Mesodermal cell (in vitro differentiated cells): ENCODE results near the gene CNGB1.

Experiments
- H3K27ac ChIP-seq: 2 replicates; pipeline ENCODE4 v1.7.0; 2013; ENCODE audit warnings: mild to moderate bottlenecking, low read depth, low read length, moderate library complexity; ENCODE audit not compliant: severe bottlenecking
- H3K36me3 ChIP-seq: 2 replicates; pipeline ENCODE4 v1.7.1; 2013; ENCODE audit warnings: mild to moderate bottlenecking, low read length, moderate library complexity; ENCODE audit not compliant: control insufficient read depth, insufficient read depth
- H3K4me1 ChIP-seq: one replicate; pipeline ENCODE4 v1.7.1; 2013; ENCODE audit warnings: mild to moderate bottlenecking, low read length; ENCODE audit not compliant: insufficient read depth, control insufficient read depth, poor library complexity, severe bottlenecking
- H3K4me3 ChIP-seq: 2 replicates; pipeline ENCODE4 v1.7.0; 2013; ENCODE audit warnings: low read length, control low read depth, mild to moderate bottlenecking; ENCODE audit not compliant: insufficient read depth, poor library complexity, severe bottlenecking; ENCODE audit errors: extremely low read depth
- H3K9me3 ChIP-seq: 2 replicates; pipeline ENCODE4 v1.7.1; 2013; ENCODE audit warnings: mild to moderate bottlenecking, low read length, moderate library complexity; ENCODE audit not compliant: control insufficient read depth
- WGBS, 2 experiments: methylation state at CpG; one replicate each; pipeline ENCODE4 v1.1.5; 2013; ENCODE audit warnings: missing lambda C conversion rate in 2 of 2; ENCODE audit not compliant: insufficient coverage in 2 of 2; 5-methylcytosine and 5-hydroxymethylcytosine counted together

Gene CNGB1

GRCh38 chr16:57972306-57972705 lies 1.4 kb upstream of the CNGB1 start:
- H3K9me3 ChIP-seq = no peaks in the 10 kb centered on the region
- H3K4me1 ChIP-seq = no peaks in the 10 kb centered on the region
- H3K27ac ChIP-seq = no peak overlapping the region
- H3K4me3 ChIP-seq = no peak overlapping the region
- 89 to 91% methylated on average over 4 of the region's 4 CpGs for WGBS, 2 experiments
- H3K36me3 ChIP-seq = no peaks in the 10 kb centered on the region

- no peak overlapping the region for H3K4me3 ChIP-seq
- H3K9me3 ChIP-seq = no peaks in the 10 kb centered on the region
- WGBS, 2 experiments = 86 to 95% methylated on average over 1 of the region's 1 CpG
- H3K4me1 ChIP-seq = no peaks in the 10 kb centered on the region
- no peak overlapping the region for H3K27ac ChIP-seq
- H3K36me3 ChIP-seq = no peaks in the 10 kb centered on the region
Observed at GRCh38 chr16:57971848-57972247, 920 bp upstream of the CNGB1 start.

GRCh38 chr16:57970319-57970718 lies 609 bp downstream of the CNGB1 start:
- Histone ChIP-seq H3K27ac (no peak overlapping the region), H3K36me3 (no peaks in the 10 kb centered on the region), H3K4me3 (no peak overlapping the region), H3K9me3 (no peaks in the 10 kb centered on the region), H3K4me1 (no peaks in the 10 kb centered on the region)
- WGBS, 2 experiments = 80 to 81% methylated on average over 11 to 12 of the region's 13 CpGs

GRCh38 chr16:57969451-57970123 lies 1.3 kb downstream of the CNGB1 start:
- Histone ChIP-seq H3K4me3 (no peak overlapping the region), H3K36me3 (no peaks in the 10 kb centered on the region), H3K27ac (no peak overlapping the region), H3K4me1 (no peaks in the 10 kb centered on the region), H3K9me3 (no peaks in the 10 kb centered on the region)
- WGBS, 2 experiments = 92 to 97% methylated on average over 6 to 7 of the region's 10 CpGs

- no peak overlapping the region for H3K4me3 ChIP-seq
Observed at GRCh38 chr16:57967916-57968315, 3.0 kb downstream of the CNGB1 start.

GRCh38 chr16:57966986-57967385 lies 3.9 kb downstream of the CNGB1 start:
- Histone ChIP-seq H3K4me1 (no peaks in the 10 kb centered on the region), H3K4me3 (no peak overlapping the region), H3K9me3 (no peaks in the 10 kb centered on the region), H3K36me3 (no peaks in the 10 kb centered on the region), H3K27ac (no peak overlapping the region)
- WGBS, 2 experiments = 86 to 88% methylated on average over 9 of the region's 9 CpGs

More at GRCh38 chr16:57967916-57968315, 3.0 kb downstream of the CNGB1 start:
- no peak overlapping the region for H3K27ac ChIP-seq
- H3K9me3 ChIP-seq = no peaks in the 10 kb centered on the region
- H3K4me1 ChIP-seq = no peaks in the 10 kb centered on the region
- no peaks in the 10 kb centered on the region for H3K36me3 ChIP-seq

GRCh38 chr16:57966204-57966771 lies 4.6 kb downstream of the CNGB1 start:
- no peaks in the 10 kb centered on the region for H3K9me3 ChIP-seq
- H3K27ac ChIP-seq = no peak overlapping the region
- WGBS, 2 experiments = 74 to 76% methylated on average over 2 to 3 of the region's 4 CpGs
- H3K4me3 ChIP-seq = no peak overlapping the region
- no peaks in the 10 kb centered on the region for H3K36me3 ChIP-seq
- H3K4me1 ChIP-seq = no peaks in the 10 kb centered on the region

- Histone ChIP-seq H3K4me1 (no peaks in the 10 kb centered on the region), H3K4me3 (no peak overlapping the region), H3K27ac (no peak overlapping the region), H3K36me3 (no peaks in the 10 kb centered on the region), H3K9me3 (no peaks in the 10 kb centered on the region)
- 83% methylated on average over 9 of the region's 10 CpGs for WGBS, 2 experiments
Observed at GRCh38 chr16:57964157-57964700, 6.7 kb downstream of the CNGB1 start.

DNA sequence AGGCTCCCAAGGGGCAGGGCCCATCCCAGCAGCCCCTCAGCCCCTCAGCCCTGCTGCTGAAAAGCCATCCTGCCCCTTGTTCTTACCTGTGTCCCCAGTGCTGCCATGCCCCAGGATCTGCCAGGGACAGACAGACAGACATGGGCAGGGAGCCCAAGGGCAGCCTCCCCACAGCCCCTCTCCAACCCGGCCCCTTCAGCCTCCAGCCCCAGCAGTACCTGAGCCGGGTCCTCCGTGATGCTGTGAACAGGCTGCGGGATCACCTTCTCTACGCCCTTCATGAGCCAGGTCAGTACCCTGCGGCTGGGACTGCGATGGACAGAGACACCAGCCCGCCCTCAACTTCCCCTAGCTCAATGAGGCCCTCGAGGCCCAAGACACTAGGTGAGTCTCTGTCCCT lies 8.2 kb downstream of the CNGB1 start:
- H3K27ac ChIP-seq = no peak overlapping the region
- WGBS, 2 experiments = 64 to 91% methylated on average over 5 to 6 of the region's 9 CpGs
- no peaks in the 10 kb centered on the region for H3K4me1 ChIP-seq
- no peaks in the 10 kb centered on the region for H3K9me3 ChIP-seq
- no peaks in the 10 kb centered on the region for H3K36me3 ChIP-seq
- no peak overlapping the region for H3K4me3 ChIP-seq

DNA sequence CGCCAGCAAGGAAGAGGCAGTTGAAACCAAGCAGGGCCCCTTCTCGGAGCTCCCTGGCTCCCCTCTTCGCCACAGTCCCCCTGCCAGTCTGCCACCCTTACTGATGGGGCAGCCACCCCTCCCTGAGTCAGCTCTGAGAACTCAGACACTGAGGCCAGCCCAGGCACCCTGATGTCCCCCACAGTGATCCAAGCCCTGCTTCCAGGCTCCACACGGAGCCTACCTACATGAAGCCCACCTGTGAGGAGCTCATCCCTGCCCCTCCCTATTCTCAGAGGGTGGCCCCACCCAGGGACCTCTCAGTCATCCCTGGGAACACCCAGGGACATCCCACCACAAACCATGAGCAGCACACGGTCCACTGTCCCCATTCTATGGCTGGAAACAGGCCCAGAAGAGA lies 8.9 kb downstream of the CNGB1 start:
- Histone ChIP-seq H3K4me1 (no peaks in the 10 kb centered on the region), H3K27ac (no peak overlapping the region), H3K4me3 (no peak overlapping the region), H3K36me3 (no peaks in the 10 kb centered on the region), H3K9me3 (no peaks in the 10 kb centered on the region)
- 73 to 87% methylated on average over 5 of the region's 5 CpGs for WGBS, 2 experiments

GRCh38 chr16:57961538-57961937 lies 9.4 kb downstream of the CNGB1 start:
- Histone ChIP-seq H3K36me3 (no peaks in the 10 kb centered on the region), H3K4me1 (no peaks in the 10 kb centered on the region), H3K4me3 (no peak overlapping the region), H3K9me3 (no peaks in the 10 kb centered on the region), H3K27ac (no peak overlapping the region)
- 70 to 91% methylated on average over 2 of the region's 2 CpGs for WGBS, 2 experiments
